ENCODE data around the gene MYO6.

The MYO6 gene

DNA sequence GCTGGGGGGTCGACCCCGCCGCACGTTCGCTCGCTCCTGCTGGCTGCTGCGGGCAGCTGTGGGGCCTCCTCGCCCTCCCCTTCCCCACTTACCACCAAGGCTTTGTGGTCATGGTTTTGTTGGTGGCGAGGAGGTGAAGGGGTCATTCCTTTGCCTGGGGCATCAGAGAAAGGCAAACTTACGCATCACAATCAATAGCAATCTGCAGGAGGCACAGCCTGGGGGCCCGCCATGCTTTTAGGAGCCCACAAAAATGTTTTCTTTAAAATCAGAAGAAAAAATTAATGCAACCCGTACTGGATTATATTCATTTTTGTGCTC, 186.4 kb downstream of the MYO6 start:
- no peaks in the 10 kb centered on the region for H3K9me2 ChIP-seq (replicated peaks; ENCODE audit: low read depth, low read length)
- H3K4me1 ChIP-seq (ENCODE audit: insufficient read depth, low read length, poor library complexity, severe bottlenecking), result no peaks in the 10 kb centered on the region
- no peak overlapping the region for H3K4me2 ChIP-seq (ENCODE audit: low read depth, low read length, poor library complexity, severe bottlenecking)
- TF ChIP-seq, protein P1, sequence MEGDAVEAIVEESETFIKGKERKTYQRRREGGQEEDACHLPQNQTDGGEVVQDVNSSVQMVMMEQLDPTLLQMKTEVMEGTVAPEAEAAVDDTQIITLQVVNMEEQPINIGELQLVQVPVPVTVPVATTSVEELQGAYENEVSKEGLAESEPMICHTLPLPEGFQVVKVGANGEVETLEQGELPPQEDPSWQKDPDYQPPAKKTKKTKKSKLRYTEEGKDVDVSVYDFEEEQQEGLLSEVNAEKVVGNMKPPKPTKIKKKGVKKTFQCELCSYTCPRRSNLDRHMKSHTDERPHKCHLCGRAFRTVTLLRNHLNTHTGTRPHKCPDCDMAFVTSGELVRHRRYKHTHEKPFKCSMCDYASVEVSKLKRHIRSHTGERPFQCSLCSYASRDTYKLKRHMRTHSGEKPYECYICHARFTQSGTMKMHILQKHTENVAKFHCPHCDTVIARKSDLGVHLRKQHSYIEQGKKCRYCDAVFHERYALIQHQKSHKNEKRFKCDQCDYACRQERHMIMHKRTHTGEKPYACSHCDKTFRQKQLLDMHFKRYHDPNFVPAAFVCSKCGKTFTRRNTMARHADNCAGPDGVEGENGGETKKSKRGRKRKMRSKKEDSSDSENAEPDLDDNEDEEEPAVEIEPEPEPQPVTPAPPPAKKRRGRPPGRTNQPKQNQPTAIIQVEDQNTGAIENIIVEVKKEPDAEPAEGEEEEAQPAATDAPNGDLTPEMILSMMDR (conservative IDR thresholded peaks at IDR 0.05; ENCODE audit: low read length), result no peak
- TF ChIP-seq EZH2phosphoT487 (IDR thresholded peaks at IDR 0.05; ENCODE audit: borderline replicate concordance), result no peak
- H3K79me2 ChIP-seq (ENCODE audit: insufficient read depth, low read length), result no peaks in the 10 kb centered on the region
- no peaks in the 10 kb centered on the region for H3K9me3 ChIP-seq (ENCODE audit: insufficient read depth, low read depth, low read length)
- no peak overlapping the region for H2AFZ ChIP-seq (ENCODE audit: low read length)
- H3K36me3 ChIP-seq (ENCODE audit: insufficient read depth, low read length), result no peaks in the 10 kb centered on the region
- no peak overlapping the region for H3K9ac ChIP-seq (ENCODE audit: low read depth, low read length, poor library complexity, severe bottlenecking)
- H3F3A ChIP-seq (ENCODE audit: low read depth), result no peaks in the 10 kb centered on the region
- H3K27me3 ChIP-seq (ENCODE audit: insufficient read depth, low read length, poor library complexity, severe bottlenecking), result no peaks in the 10 kb centered on the region
- H3K4me3 ChIP-seq (ENCODE audit: low read length, poor library complexity, severe bottlenecking), result no peak overlapping the region
- H4K20me1 ChIP-seq (ENCODE audit: insufficient read depth, low read length, poor library complexity, severe bottlenecking), result no peaks in the 10 kb centered on the region

DNA sequence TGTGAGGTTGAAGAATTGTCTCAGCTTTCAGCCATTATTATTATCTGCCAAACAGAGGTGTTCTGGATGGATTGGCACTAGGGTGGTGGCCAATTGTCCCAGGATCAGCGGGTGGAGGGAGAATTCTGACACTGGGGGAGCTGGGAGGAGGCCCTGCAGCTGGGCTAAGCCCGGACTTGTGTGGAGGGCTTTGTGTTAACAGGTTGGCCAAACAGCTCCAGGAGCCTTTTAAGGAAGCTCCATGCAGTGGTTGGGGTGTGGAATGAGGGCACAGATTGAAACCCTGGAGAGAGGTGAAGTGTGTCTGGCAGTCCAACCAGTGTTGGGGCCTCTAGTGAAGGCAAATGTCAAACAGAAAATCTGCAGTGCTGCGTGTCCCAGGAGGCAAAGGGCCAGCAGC, 187.6 kb downstream of the MYO6 start:
- Histone ChIP-seq H3F3A (ENCODE audit: low read depth) (no peaks in the 10 kb centered on the region), H3K4me3 (ENCODE audit: low read length, poor library complexity, severe bottlenecking) (no peak overlapping the region), H3K36me3 (ENCODE audit: insufficient read depth, low read length) (no peaks in the 10 kb centered on the region), H2AFZ (ENCODE audit: low read length) (no peak overlapping the region), H3K4me1 (ENCODE audit: insufficient read depth, low read length, poor library complexity, severe bottlenecking) (no peaks in the 10 kb centered on the region), H3K79me2 (ENCODE audit: insufficient read depth, low read length) (no peaks in the 10 kb centered on the region), H3K9me2 (replicated peaks; ENCODE audit: low read depth, low read length) (no peaks in the 10 kb centered on the region), H4K20me1 (ENCODE audit: insufficient read depth, low read length, poor library complexity, severe bottlenecking) (no peaks in the 10 kb centered on the region), H3K9ac (ENCODE audit: low read depth, low read length, poor library complexity, severe bottlenecking) (no peak overlapping the region), H3K9me3 (ENCODE audit: insufficient read depth, low read depth, low read length) (no peaks in the 10 kb centered on the region), H3K27me3 (ENCODE audit: insufficient read depth, low read length, poor library complexity, severe bottlenecking) (no peaks in the 10 kb centered on the region), H3K4me2 (ENCODE audit: low read depth, low read length, poor library complexity, severe bottlenecking) (no peak overlapping the region)
- TF ChIP-seq EZH2phosphoT487 (IDR thresholded peaks at IDR 0.05; ENCODE audit: borderline replicate concordance), result no peak
- TF ChIP-seq, protein P1 (conservative IDR thresholded peaks at IDR 0.05; ENCODE audit: low read length), result no peak

DNA sequence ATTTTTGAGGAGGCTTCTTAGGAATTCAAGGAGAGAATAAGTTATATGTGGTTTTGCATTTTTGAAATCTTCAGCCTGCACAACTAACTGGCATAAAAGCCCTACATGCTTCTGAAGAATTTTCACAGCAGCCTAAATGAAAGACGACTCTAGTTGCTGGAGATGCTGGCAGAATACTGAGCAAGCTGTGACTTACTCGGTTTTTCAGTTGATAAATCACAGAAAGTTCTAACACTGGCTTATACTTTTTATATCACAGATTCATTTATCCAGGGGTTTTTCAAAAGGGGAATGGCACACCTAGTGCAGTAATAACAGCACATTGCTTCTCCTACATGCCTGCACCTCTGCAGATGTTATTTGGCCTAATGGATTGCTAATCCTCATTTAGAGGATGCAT, 188.8 kb downstream of the MYO6 start:
- TF ChIP-seq, protein P1 (conservative IDR thresholded peaks at IDR 0.05; ENCODE audit: low read length), result no peak
- no peak for TF ChIP-seq EZH2phosphoT487 (IDR thresholded peaks at IDR 0.05; ENCODE audit: borderline replicate concordance)
- Histone ChIP-seq H3K4me1 (ENCODE audit: insufficient read depth, low read length, poor library complexity, severe bottlenecking) (no peaks in the 10 kb centered on the region), H3K9me2 (replicated peaks; ENCODE audit: low read depth, low read length) (no peaks in the 10 kb centered on the region), H3F3A (ENCODE audit: low read depth) (no peaks in the 10 kb centered on the region), H3K36me3 (ENCODE audit: insufficient read depth, low read length) (no peaks in the 10 kb centered on the region), H3K27me3 (ENCODE audit: insufficient read depth, low read length, poor library complexity, severe bottlenecking) (no peaks in the 10 kb centered on the region), H4K20me1 (ENCODE audit: insufficient read depth, low read length, poor library complexity, severe bottlenecking) (no peaks in the 10 kb centered on the region), H2AFZ (ENCODE audit: low read length) (no peak overlapping the region), H3K9me3 (ENCODE audit: insufficient read depth, low read depth, low read length) (no peaks in the 10 kb centered on the region), H3K9ac (ENCODE audit: low read depth, low read length, poor library complexity, severe bottlenecking) (no peak overlapping the region), H3K4me3 (ENCODE audit: low read length, poor library complexity, severe bottlenecking) (no peak overlapping the region), H3K4me2 (ENCODE audit: low read depth, low read length, poor library complexity, severe bottlenecking) (no peak overlapping the region), H3K79me2 (ENCODE audit: insufficient read depth, low read length) (no peaks in the 10 kb centered on the region)

Data from Loucy (cell line).